Central memory CD8-positive, alpha-beta T cell (primary cell): ENCODE measurements around the gene NECTIN3.

Experiments used
- ATAC-seq: fragments of 150-1000 bp; cut with Tn5 transposase; replicated peaks from 2 replicates; pipeline ENCODE4 v1.10.0; 2022; ENCODE audit warnings: mild to moderate bottlenecking, moderate FRiP score, moderate number of reproducible peaks; ENCODE audit not compliant: poor library complexity, severe bottlenecking; ENCODE audit errors: extremely low read depth
- DNase-seq, 2 donors: peaks; one replicate each; pipeline ENCODE4 v3.0.0; 2021; ENCODE audit warnings: low spot score in 2 of 2
- H3K27ac Mint-ChIP-seq: one replicate; pipeline ENCODE4 v1.8.0; 2022; ENCODE audit warnings: low read depth, mild to moderate bottlenecking, moderate library complexity, mixed read lengths
- H3K27me3 Mint-ChIP-seq: one replicate; pipeline ENCODE4 v1.8.0; 2022; ENCODE audit warnings: mixed read lengths
- H3K36me3 Mint-ChIP-seq: one replicate; pipeline ENCODE4 v1.8.0; 2022; ENCODE audit warnings: mild to moderate bottlenecking, moderate library complexity, mixed read lengths; ENCODE audit not compliant: insufficient read depth
- H3K4me1 Mint-ChIP-seq: one replicate; pipeline ENCODE4 v1.8.0; 2022; ENCODE audit warnings: mixed read lengths
- H3K4me3 Mint-ChIP-seq: one replicate; pipeline ENCODE4 v1.8.0; 2022; ENCODE audit warnings: mild to moderate bottlenecking, moderate library complexity, mixed read lengths
- H3K9me3 Mint-ChIP-seq: one replicate; pipeline ENCODE4 v1.8.0; 2022; ENCODE audit warnings: mixed read lengths

The NECTIN3 gene

DNA sequence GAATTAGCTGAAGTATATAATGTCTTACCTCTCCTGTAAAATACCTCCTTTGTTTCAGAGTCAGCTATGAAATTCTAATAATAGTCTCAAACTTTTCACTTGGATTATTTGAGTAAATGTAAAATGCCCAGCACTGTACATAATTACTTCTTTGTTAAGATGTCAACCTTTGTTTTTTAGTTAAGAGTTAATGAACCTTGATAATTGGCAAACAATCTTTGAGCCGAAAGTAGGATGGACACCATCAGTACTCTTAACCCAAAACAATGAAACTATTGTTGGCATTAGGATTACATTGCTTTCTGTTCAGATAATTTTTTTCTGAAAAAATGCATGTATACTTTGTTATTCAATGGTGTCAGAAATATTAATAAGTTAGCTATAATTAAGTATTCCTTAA is 3.0 kb upstream of the NECTIN3 start:
- H3K27ac Mint-ChIP-seq: no peak overlapping the region
- H3K36me3 Mint-ChIP-seq: peaks cover 5% of the 10 kb centered on the region
- DNase-seq: no peak
- H3K9me3 Mint-ChIP-seq: no peaks in the 10 kb centered on the region
- peaks cover 27% of the 10 kb centered on the region for H3K4me1 Mint-ChIP-seq
- peaks cover 10% of the 10 kb centered on the region for H3K27me3 Mint-ChIP-seq
- H3K4me3 Mint-ChIP-seq: no peak overlapping the region
- no peak for ATAC-seq

DNA sequence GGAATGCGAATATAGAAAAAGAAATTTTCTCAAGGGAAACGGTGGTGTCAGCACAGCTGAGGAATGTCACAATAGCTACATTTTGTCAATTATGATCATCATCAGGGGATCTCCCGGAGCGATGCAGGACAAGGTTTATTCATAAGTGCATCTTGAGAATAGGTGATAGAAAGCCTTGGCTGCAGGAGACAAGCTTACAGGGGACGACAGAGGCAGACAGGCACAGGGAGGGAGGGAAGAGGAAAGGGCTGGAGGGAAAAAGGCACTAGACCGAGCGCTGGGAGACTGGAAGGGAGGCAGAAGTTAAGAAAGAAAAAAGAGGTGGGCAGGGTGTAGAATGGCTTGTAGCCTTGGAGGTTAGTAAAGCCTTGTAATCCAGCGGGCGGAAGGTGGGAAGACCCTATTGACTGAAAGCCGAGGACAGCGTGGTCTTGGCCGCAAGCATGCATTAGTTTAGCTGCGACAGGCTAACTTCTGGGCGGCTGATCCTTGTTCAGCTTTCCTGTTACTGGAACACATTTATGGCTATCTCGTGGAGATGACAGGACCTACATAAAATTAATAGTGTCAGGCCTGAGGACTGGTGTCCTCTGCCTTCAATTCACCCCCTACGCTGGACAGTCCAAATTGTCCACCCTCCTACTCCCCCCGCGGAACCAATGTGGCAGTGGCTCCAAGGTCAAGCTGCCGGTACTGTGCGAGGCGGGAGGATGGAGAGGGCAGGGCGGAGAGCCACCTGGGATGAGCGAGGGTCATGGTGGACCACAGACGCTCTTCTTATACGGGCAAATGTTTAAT is 1.4 kb upstream of the NECTIN3 start:
- peak overlapping the region; percentile 96 for H3K4me3 Mint-ChIP-seq
- peaks cover 5% of the 10 kb centered on the region for H3K36me3 Mint-ChIP-seq
- H3K4me1 Mint-ChIP-seq: peaks cover 32% of the 10 kb centered on the region
- peaks cover 21% of the 10 kb centered on the region for H3K27me3 Mint-ChIP-seq
- H3K27ac Mint-ChIP-seq: peak overlapping the region; percentile 86
- ATAC-seq: no peak
- DNase-seq: no peak
- H3K9me3 Mint-ChIP-seq: no peaks in the 10 kb centered on the region

DNA sequence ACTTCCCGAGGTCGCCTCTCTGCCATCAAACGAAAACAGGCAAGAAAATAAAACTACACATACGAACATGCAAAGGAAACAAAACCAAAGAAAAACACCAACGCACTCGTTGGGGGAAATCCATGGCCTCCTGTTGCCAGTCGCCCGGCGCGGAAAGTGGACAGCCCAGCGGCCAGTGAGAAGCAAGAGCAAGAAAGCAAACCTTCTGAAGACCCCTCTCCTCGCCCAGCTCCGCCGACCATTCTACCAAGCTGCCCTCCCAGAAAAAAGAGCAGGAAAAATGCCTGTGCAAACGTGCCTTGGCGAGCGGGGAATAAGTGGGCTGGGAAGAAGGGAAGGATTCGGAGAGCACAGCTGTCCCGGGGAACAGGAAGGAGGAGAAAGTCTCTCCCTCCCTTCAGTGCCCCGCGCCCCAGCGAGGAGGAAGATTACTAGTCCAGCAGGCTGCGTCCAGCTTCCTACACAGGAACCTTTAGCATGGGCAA is 802 bp upstream of the NECTIN3 start:
- H3K9me3 Mint-ChIP-seq: no peaks in the 10 kb centered on the region
- ATAC-seq (peak; percentile 7), DNase-seq (no peak)

DNA sequence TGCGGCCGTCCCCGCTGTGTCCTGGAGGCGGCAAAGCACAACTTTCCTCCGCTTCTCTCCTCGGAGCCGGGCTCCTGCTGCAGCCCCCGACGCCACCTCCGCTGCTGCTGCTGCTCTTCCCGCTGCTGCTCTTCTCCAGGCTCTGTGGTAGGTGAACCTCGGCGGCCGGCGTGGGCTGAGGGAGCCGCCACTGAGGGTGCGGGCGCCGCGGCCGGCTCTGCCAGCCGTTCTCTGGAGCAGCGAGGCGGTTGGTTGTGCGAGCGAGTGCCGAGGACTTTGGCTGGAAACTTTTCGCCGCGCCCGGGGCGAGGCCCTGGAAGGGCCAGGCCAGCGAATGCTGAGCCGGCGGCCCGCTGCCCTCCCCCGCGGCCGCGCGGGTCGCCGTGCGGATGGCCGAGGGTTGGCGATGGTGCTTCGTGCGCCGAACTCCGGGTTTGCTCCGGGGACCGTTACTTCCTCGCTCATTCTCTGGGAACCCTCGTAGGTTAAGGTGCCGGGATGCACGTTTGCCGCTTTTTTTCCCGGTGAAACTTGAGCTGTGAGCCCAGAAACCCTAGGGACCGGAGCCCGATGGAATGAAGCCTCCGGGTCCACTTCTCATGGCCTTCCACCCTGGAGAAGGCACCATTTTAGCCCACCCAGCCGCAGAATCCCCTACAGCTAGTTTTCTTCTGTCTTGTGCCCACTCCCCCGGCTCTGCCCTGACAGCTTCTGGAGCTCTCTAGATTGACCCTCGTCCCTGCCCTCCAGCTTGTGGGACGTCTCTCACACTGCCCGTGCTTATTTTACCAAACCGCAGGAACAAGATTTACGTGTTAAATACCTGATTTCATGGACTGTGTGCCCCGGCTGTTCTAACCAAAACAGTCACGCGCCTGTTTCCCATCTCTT is 660 bp downstream of the NECTIN3 start:
- H3K9me3 Mint-ChIP-seq: no peaks in the 10 kb centered on the region
- H3K4me1 Mint-ChIP-seq: peaks cover 39% of the 10 kb centered on the region
- H3K27ac Mint-ChIP-seq: peak overlapping the region; percentile 76
- ATAC-seq (peak; percentile 26), DNase-seq (no peak)
- peaks cover 27% of the 10 kb centered on the region for H3K27me3 Mint-ChIP-seq
- H3K4me3 Mint-ChIP-seq: peak overlapping the region; percentile 96
- H3K36me3 Mint-ChIP-seq: peaks cover 5% of the 10 kb centered on the region

More for the DNA sequence above, 802 bp upstream of the NECTIN3 start:
- Mint-ChIP-seq H3K4me3 (peak overlapping the region; percentile 96), H3K36me3 (peaks cover 5% of the 10 kb centered on the region), H3K27me3 (peaks cover 27% of the 10 kb centered on the region), H3K4me1 (peaks cover 39% of the 10 kb centered on the region), H3K27ac (peak overlapping the region; percentile 86)

GRCh38 chr3:111073218-111073617 is 1.6 kb downstream of the NECTIN3 start:
- Mint-ChIP-seq H3K27me3 (peaks cover 27% of the 10 kb centered on the region), H3K4me3 (peak overlapping the region; percentile 96), H3K36me3 (peaks cover 5% of the 10 kb centered on the region), H3K27ac (peak overlapping the region; percentile 76), H3K4me1 (peaks cover 39% of the 10 kb centered on the region), H3K9me3 (no peaks in the 10 kb centered on the region)
- ATAC-seq (no peak), DNase-seq (no peak)

DNA sequence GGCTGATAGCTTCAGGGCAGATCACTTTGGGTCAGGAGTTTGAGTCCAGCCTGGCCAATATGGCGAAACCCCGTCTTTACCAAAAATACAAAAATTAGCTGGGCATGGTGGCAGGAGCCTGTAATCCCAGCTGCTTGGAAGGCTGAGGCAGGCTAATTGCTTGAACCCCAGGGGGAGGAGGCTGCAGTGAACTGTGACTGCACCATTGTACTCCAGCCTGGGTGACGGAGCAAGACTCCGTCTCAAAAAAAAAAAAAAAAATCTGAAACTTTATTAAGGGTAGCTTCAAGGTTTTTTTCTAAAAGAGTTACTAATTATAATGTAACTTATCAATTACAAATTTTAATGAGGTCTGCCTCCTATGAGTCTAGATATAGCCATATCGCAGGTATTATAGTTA is 5.1 kb downstream of the NECTIN3 start:
- no peak overlapping the region for H3K4me3 Mint-ChIP-seq
- peaks cover 25% of the 10 kb centered on the region for H3K4me1 Mint-ChIP-seq
- peaks cover 27% of the 10 kb centered on the region for H3K27me3 Mint-ChIP-seq
- DNase-seq (no peak), ATAC-seq (no peak)
- peaks cover 1% of the 10 kb centered on the region for H3K36me3 Mint-ChIP-seq
- H3K9me3 Mint-ChIP-seq: no peaks in the 10 kb centered on the region
- H3K27ac Mint-ChIP-seq: no peak overlapping the region

- no peaks in the 10 kb centered on the region for H3K9me3 Mint-ChIP-seq
Observed at GRCh38 chr3:111077369-111077768, 5.8 kb downstream of the NECTIN3 start.

GRCh38 chr3:111080413-111080812 is 8.8 kb downstream of the NECTIN3 start:
- Mint-ChIP-seq H3K4me1 (peaks cover 5% of the 10 kb centered on the region), H3K4me3 (no peak overlapping the region), H3K27me3 (peaks cover 3% of the 10 kb centered on the region), H3K36me3 (no peaks in the 10 kb centered on the region), H3K9me3 (no peaks in the 10 kb centered on the region), H3K27ac (no peak overlapping the region)
- DNase-seq (no peak), ATAC-seq (no peak)

More at GRCh38 chr3:111077369-111077768, 5.8 kb downstream of the NECTIN3 start:
- Mint-ChIP-seq H3K36me3 (peaks cover 1% of the 10 kb centered on the region), H3K27me3 (peaks cover 27% of the 10 kb centered on the region), H3K27ac (no peak overlapping the region), H3K4me3 (no peak overlapping the region), H3K4me1 (peaks cover 25% of the 10 kb centered on the region)
- DNase-seq: no peak
- no peak for ATAC-seq

DNA sequence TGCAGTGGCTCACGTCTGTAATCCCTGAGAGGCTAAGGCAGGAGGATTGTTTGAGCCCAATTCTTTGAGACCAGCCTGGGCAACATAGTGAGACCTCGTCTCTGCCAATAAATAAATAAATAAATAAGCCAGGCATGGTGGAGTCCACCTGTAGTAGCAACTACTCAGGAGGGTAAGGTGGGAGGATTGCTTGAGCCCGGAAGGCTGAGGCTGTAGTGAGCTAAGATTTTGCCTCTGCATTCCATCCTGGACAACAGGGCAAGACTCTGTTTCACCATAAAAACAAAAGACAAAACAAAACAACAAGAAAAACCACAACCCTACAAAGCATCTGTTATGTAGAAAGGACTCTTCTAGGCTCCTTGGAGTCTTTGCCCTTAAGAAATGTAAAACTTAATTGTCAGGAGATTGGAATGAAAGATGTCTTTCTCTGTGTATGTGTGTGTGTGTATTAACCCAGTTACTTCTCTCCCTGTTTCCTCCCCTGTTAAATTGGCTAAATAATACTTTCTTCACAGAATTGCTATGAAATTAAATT is 9.5 kb downstream of the NECTIN3 start:
- ATAC-seq (no peak), DNase-seq (no peak)
- no peaks in the 10 kb centered on the region for H3K4me1 Mint-ChIP-seq
- no peaks in the 10 kb centered on the region for H3K36me3 Mint-ChIP-seq
- H3K27ac Mint-ChIP-seq: no peak overlapping the region
- H3K9me3 Mint-ChIP-seq: no peaks in the 10 kb centered on the region
- no peak overlapping the region for H3K4me3 Mint-ChIP-seq
- H3K27me3 Mint-ChIP-seq: no peaks in the 10 kb centered on the region

DNA sequence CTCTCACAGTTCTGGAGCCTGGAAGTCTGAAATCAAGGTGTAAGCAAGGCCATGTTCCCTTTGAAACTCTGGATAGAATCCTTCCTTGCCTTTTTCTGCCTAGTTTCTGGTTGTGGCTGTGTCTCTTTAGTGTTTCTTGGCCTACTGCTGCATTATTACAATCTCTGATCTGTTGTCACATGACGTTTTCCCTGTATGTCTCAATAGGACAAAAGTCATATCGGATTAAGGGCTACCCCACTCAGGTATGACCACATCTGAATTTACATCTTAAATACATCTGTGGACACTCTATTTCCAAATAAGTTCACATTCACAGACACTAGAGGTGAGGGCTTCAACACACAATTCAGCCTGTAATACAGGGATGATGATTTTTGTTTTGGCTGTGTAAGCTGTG is 13.3 kb downstream of the NECTIN3 start:
- Mint-ChIP-seq H3K27me3 (no peaks in the 10 kb centered on the region), H3K36me3 (no peaks in the 10 kb centered on the region), H3K4me3 (no peak overlapping the region), H3K9me3 (no peaks in the 10 kb centered on the region), H3K4me1 (peaks cover 10% of the 10 kb centered on the region), H3K27ac (no peak overlapping the region)
- no peak for ATAC-seq
- DNase-seq: no peak

- H3K4me3 Mint-ChIP-seq: no peak overlapping the region
- no peaks in the 10 kb centered on the region for H3K36me3 Mint-ChIP-seq
- H3K9me3 Mint-ChIP-seq: no peaks in the 10 kb centered on the region
- peaks cover 10% of the 10 kb centered on the region for H3K4me1 Mint-ChIP-seq
- H3K27me3 Mint-ChIP-seq: no peaks in the 10 kb centered on the region
- no peak overlapping the region for H3K27ac Mint-ChIP-seq
- no peak for ATAC-seq
- DNase-seq: no peak
Observed at GRCh38 chr3:111087924-111088469, 16.4 kb downstream of the NECTIN3 start.

DNA sequence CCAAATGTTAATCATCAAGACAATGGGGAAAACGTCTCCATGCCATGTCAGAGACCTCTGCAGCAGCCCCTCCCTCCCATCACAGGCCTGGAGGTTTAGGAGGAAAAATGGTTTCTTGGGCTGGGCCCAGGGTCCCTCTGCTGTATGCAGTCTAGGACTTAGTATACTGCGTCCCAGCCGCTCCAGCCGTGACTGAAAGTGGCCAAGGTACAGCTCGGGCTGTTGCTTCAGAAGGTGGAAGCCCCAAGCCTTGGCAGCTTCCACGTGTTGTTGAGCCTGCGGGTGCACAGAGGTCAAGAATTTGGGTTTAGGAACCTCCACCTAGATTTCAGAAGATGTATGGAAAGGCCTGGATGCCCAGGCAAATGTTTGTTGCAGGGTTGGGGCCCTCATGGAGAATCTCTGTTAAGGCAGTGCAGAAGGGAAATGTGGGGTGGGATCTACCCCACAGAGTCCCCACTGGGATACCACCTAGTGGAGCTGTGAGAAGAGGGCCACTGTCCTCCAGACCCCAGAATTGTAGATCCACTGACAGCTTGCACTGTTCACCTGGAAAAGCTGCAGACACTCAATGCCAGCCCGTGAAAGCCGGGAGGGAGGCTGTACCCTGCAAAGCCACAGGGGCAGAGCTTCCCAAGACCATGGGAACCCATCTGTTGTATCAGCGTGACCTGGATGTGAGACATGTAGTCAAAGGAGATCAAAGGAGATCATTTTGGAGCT is 25.0 kb downstream of the NECTIN3 start:
- peaks cover 2% of the 10 kb centered on the region for H3K36me3 Mint-ChIP-seq
- ATAC-seq: no peak

More for the DNA sequence above, 25.0 kb downstream of the NECTIN3 start:
- DNase-seq: no peak
- Mint-ChIP-seq H3K27me3 (no peaks in the 10 kb centered on the region), H3K4me1 (no peaks in the 10 kb centered on the region), H3K27ac (no peak overlapping the region), H3K4me3 (no peak overlapping the region), H3K9me3 (no peaks in the 10 kb centered on the region)
